Activated B cell treated with CpG ODN at 0.5 μM for 24 hours (primary cell): ENCODE data around the gene ERICH6. TPM values are rescaled to one million over a fixed set of nuclear protein-coding genes. Genes with fewer than 3 reads are reported as not detected.

ENCODE experiments used
- ATAC-seq: fragments of 200-7000 bp; cut with Tn5 transposase; one replicate; pipeline ENCODE4 v1.10.0; 2021; ENCODE audit warnings: low read depth, mild to moderate bottlenecking, moderate library complexity
- CTCF ChIA-PET: fragments of 350-600 bp; sonication (Branson Sonifier 250); formaldehyde crosslinking; loops from one replicate; lab custom pipeline; 2021; ENCODE audit warnings: antibody characterized with exemption; lab: Charles Lee
- POLR2A ChIA-PET: fragments of 350-600 bp; sonication (Branson Sonifier 250); formaldehyde crosslinking; loops from one replicate; lab custom pipeline; 2021; ENCODE audit warnings: antibody characterized with exemption; lab: Charles Lee
- DNase-seq: peaks from one replicate; pipeline ENCODE4 v3.0.0; 2022
- H3K27ac Mint-ChIP-seq: one replicate; pipeline ENCODE4 v1.8.0; 2020; ENCODE audit warnings: mixed read lengths
- H3K27me3 Mint-ChIP-seq: one replicate; pipeline ENCODE4 v1.8.0; 2021; ENCODE audit warnings: mixed read lengths
- H3K36me3 Mint-ChIP-seq: one replicate; pipeline ENCODE4 v1.8.0; 2021; ENCODE audit warnings: low read depth, mixed read lengths
- H3K4me1 Mint-ChIP-seq: one replicate; pipeline ENCODE4 v1.8.0; 2021; ENCODE audit warnings: mixed read lengths
- H3K4me3 Mint-ChIP-seq: one replicate; pipeline ENCODE4 v1.8.0; 2020; ENCODE audit warnings: mild to moderate bottlenecking, mixed read lengths
- H3K9me3 Mint-ChIP-seq: one replicate; pipeline ENCODE4 v1.8.0; 2020; ENCODE audit warnings: mixed read lengths
- intact Hi-C: fragments of 100-400 bp; cut with micrococcal nuclease; formaldehyde crosslinking; loops from one replicate; pipeline ENCODE4 v1.15.1; 2024
- total RNA-seq: library from RNA; stranded (reverse); gene quantifications from 2 replicates; pipeline ENCODE4 v1.2.3, GENCODE V29; 2022
- TF ChIP-seq, protein P1 (sequence below): fragments of 200-600 bp; IDR thresholded peaks from one replicate; pipeline ENCODE4 v1.8.0; 2022; ENCODE audit warnings: antibody characterized with exemption, mild to moderate bottlenecking

The ERICH6 gene
- total RNA-seq, 1 donor from 2014 or later = not detected

GRCh38 chr3:150738688-150739087, 35.0 kb upstream of the ERICH6 start:
- TF ChIP-seq, protein P1, sequence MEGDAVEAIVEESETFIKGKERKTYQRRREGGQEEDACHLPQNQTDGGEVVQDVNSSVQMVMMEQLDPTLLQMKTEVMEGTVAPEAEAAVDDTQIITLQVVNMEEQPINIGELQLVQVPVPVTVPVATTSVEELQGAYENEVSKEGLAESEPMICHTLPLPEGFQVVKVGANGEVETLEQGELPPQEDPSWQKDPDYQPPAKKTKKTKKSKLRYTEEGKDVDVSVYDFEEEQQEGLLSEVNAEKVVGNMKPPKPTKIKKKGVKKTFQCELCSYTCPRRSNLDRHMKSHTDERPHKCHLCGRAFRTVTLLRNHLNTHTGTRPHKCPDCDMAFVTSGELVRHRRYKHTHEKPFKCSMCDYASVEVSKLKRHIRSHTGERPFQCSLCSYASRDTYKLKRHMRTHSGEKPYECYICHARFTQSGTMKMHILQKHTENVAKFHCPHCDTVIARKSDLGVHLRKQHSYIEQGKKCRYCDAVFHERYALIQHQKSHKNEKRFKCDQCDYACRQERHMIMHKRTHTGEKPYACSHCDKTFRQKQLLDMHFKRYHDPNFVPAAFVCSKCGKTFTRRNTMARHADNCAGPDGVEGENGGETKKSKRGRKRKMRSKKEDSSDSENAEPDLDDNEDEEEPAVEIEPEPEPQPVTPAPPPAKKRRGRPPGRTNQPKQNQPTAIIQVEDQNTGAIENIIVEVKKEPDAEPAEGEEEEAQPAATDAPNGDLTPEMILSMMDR = no peak
- H3K4me1 Mint-ChIP-seq = peaks cover 68% of the 10 kb centered on the region
- H3K36me3 Mint-ChIP-seq = peaks cover 21% of the 10 kb centered on the region
- H3K27ac Mint-ChIP-seq = peak overlapping the region; percentile 83
- no peak for DNase-seq
- H3K9me3 Mint-ChIP-seq = no peaks in the 10 kb centered on the region
- ChIA-PET CTCF (interaction anchor here (1.0 to 1.6 kb wide), 3 partner anchors 17 to 37 kb away, joined by 3 to 9 read pairs (median 7); partner anchors contain the start of gene SIAH2), POLR2A (interaction anchor here (0.8 to 5.8 kb wide), 5 partner anchors 17 to 35 kb away, joined by 3 to 53 read pairs (median 11); partner anchors contain the start of genes ERICH6 and SIAH2)
- peak overlapping the region; percentile 50 for H3K4me3 Mint-ChIP-seq
- no peaks in the 10 kb centered on the region for H3K27me3 Mint-ChIP-seq
- ATAC-seq = no peak
- intact Hi-C loops = loop anchor here (1.0 kb wide), 5 partner anchors 9 to 528 kb away; no protein-coding TSS in a partner anchor

GRCh38 chr3:150737874-150738679, 34.4 kb upstream of the ERICH6 start:
- no peak for DNase-seq
- Mint-ChIP-seq H3K27ac (peak overlapping the region; percentile 83), H3K4me3 (peak overlapping the region; percentile 36), H3K4me1 (peaks cover 65% of the 10 kb centered on the region), H3K36me3 (peaks cover 21% of the 10 kb centered on the region), H3K27me3 (no peaks in the 10 kb centered on the region), H3K9me3 (no peaks in the 10 kb centered on the region)
- TF ChIP-seq, protein P1 = no peak
- ATAC-seq = peak; percentile 11
- POLR2A ChIA-PET = interaction anchor here (0.8 to 5.8 kb wide), 5 partner anchors 16 to 34 kb away, joined by 3 to 53 read pairs (median 11); partner anchors contain the start of genes ERICH6 and SIAH2
- intact Hi-C loops = no loop called here
- CTCF ChIA-PET = interaction anchor here (1.0 to 1.6 kb wide), 4 partner anchors 16 to 50 kb away, joined by 3 to 9 read pairs (median 5); partner anchors contain the start of gene SIAH2

DNA sequence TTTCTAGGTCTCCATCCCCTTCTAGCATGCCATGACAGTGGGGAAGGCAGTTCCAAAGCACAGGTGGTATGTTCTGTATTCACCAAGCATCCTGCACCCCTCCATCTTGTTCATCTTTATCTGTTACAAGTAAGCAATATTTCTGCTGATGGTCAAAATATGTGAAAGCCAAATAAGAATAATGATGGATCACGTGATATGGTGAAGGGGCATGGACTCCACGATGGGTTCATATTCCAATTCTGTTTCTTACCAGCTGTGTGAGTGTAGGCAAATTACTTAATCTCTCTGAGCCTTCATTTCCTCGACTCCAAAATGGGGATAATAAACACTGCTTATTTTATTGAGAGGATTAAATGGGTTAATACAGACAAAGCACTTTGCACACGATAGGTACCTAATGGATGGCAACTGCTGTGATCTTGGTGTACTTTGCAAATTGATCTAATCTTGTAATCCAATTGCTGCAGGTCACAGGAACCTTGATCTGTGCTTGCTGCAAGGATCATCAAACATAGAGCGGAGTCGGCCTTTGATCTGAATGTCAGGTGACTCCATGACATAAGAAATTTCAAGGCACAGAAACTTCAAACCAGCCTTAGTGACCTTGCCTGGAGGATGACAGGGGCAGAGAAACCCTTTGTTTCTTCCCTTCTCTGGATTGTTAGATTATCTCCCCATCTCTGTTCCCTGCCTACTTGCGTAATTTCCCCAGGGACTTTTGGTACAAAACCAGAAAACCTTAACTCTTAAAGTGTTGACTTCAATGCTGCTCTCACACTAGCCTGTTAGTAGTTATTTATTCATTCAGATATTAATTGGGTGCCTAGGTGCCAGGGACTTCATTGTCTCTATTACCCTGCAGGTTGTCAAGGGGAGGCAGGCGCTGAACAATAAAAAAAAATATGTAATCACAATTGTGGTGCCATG, 33.4 kb upstream of the ERICH6 start:
- DNase-seq (no peak), ATAC-seq (no peak)
- TF ChIP-seq, protein P1 = no peak
- peak overlapping the region; percentile 83 for H3K27ac Mint-ChIP-seq
- ChIA-PET POLR2A (interaction anchor here (1.2 to 5.8 kb wide), 4 partner anchors 23 to 34 kb away, joined by 8 to 53 read pairs (median 13); partner anchors contain the start of genes ERICH6 and SIAH2), CTCF (interaction anchor here (1.0 to 1.6 kb wide), 5 partner anchors 16 to 51 kb away, joined by 3 to 9 read pairs (median 4); partner anchors contain the start of gene SIAH2)
- H3K9me3 Mint-ChIP-seq = no peaks in the 10 kb centered on the region
- peaks cover 57% of the 10 kb centered on the region for H3K4me1 Mint-ChIP-seq
- intact Hi-C loops = no loop called here
- no peaks in the 10 kb centered on the region for H3K27me3 Mint-ChIP-seq
- H3K36me3 Mint-ChIP-seq = peaks cover 14% of the 10 kb centered on the region
- H3K4me3 Mint-ChIP-seq = peak overlapping the region; percentile 36

DNA sequence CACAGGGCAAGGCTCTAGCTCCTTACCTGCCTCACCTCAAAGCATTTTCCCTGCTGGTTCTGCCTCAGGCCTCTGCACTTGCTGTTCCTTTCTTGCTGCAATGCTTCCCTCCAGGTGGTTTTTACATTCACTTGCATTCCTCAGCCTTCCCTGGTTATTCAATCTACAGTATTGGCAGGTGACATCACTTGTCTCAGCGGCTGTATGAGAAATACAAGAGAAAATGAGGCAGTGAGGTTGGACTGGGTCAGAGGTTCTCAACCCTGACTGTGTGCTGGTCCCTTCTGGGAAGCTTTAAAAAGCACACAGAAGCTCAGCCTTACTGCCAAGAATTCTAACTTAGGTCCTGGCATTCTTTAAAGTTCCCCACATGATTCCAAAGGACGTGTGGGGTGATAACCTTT, 32.6 kb upstream of the ERICH6 start:
- Mint-ChIP-seq H3K27ac (no peak overlapping the region), H3K27me3 (no peaks in the 10 kb centered on the region), H3K4me1 (peaks cover 51% of the 10 kb centered on the region), H3K4me3 (no peak overlapping the region), H3K36me3 (peaks cover 5% of the 10 kb centered on the region), H3K9me3 (no peaks in the 10 kb centered on the region)
- no peak for ATAC-seq
- POLR2A ChIA-PET = interaction anchor here (5.8 kb wide), 1 partner anchor 27 kb away, joined by 53 read pairs; the partner anchor contains the start of gene SIAH2
- intact Hi-C loops = no loop called here
- DNase-seq = no peak
- TF ChIP-seq, protein P1 = no peak
- CTCF ChIA-PET = interaction anchor here (1.2 to 2.7 kb wide), 2 partner anchors 15 to 27 kb away, joined by 4 to 9 read pairs; no protein-coding TSS in a partner anchor
